ENCODE measurements around the gene MACROH2A1.

- TF ChIP-seq CTCF (IDR thresholded peaks at IDR 0.05; ENCODE audit: low read depth, low read length, poor library complexity, severe bottlenecking), result no peak
- TF ChIP-seq EZH2phosphoT487 (IDR thresholded peaks at IDR 0.05; ENCODE audit: borderline replicate concordance, low read length), result no peak
Measured at GRCh38 chr5:135391869-135392255, 7.2 kb downstream of the MACROH2A1 start.
